DOHH2 (cell line): ENCODE measurements around the gene REXO4.
"Not testable (repeated sequence)": the region's sequence is repeated elsewhere in the genome, so short reads cannot be mapped to it uniquely, and the experiment has no call there.

Source experiments
- EZH2phosphoT487 ChIP-seq: fragments of 200-600 bp; sonication (generic); IDR thresholded peaks from 2 replicates; pipeline ENCODE4 v1.6.1; 2017; ENCODE audit warnings: borderline replicate concordance, mild to moderate bottlenecking, antibody characterized with exemption, low read length, moderate library complexity, mixed read lengths
- TF ChIP-seq, protein P1 (sequence below): fragments of 200-600 bp; sonication (generic); IDR thresholded peaks from one replicate; pipeline ENCODE4 v1.5.1; 2014; ENCODE audit warnings: antibody characterized with exemption, mild to moderate bottlenecking, low read depth, low read length; ENCODE audit not compliant: poor library complexity, severe bottlenecking

DNA sequence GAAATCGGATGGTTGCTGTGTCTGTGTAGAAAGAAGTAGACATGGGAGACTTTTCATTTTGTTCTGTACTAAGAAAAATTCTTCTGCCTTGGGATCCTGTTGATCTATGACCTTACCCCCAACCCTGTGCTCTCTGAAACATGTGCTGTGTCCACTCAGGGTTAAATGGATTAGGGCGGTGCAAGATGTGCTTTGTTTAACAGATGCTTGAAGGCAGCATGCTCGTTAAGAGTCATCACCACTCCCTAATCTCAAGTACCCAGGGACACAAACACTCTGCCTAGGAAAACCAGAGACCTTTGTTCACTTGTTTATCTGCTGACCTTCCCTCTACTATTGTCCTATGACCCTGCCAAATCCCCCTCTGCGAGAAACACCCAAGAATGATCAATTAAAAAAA, 26.4 kb downstream of the REXO4 start:
- TF ChIP-seq, protein P1, sequence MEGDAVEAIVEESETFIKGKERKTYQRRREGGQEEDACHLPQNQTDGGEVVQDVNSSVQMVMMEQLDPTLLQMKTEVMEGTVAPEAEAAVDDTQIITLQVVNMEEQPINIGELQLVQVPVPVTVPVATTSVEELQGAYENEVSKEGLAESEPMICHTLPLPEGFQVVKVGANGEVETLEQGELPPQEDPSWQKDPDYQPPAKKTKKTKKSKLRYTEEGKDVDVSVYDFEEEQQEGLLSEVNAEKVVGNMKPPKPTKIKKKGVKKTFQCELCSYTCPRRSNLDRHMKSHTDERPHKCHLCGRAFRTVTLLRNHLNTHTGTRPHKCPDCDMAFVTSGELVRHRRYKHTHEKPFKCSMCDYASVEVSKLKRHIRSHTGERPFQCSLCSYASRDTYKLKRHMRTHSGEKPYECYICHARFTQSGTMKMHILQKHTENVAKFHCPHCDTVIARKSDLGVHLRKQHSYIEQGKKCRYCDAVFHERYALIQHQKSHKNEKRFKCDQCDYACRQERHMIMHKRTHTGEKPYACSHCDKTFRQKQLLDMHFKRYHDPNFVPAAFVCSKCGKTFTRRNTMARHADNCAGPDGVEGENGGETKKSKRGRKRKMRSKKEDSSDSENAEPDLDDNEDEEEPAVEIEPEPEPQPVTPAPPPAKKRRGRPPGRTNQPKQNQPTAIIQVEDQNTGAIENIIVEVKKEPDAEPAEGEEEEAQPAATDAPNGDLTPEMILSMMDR: not testable (repeated sequence)
- TF ChIP-seq EZH2phosphoT487: not testable (repeated sequence)
